B cell (primary cell): Measurements from ENCODE around the gene EXT2. TPM values are rescaled to one million over a fixed set of nuclear protein-coding genes. Genes with fewer than 3 reads are reported as not detected.

ENCODE experiments used
- ATAC-seq: fragments of 200-7000 bp; cut with Tn5 transposase; one replicate; pipeline ENCODE4 v1.10.0; 2021; ENCODE audit warnings: low read depth, mild to moderate bottlenecking, moderate number of reproducible peaks, moderate library complexity
- CTCF ChIA-PET: fragments of 350-600 bp; sonication (Branson Sonifier 250); formaldehyde crosslinking; loops from one replicate; lab custom pipeline; 2021; ENCODE audit warnings: antibody characterized with exemption, inconsistent platforms; lab: Charles Lee
- POLR2A ChIA-PET: fragments of 350-600 bp; sonication (Branson Sonifier 250); formaldehyde crosslinking; loops from one replicate; lab custom pipeline; 2021; ENCODE audit warnings: antibody characterized with exemption; lab: Charles Lee
- DNase-seq: peaks from one replicate; pipeline ENCODE4 v3.0.0; 2013
- H2AFZ ChIP-seq: 2 replicates; pipeline ENCODE4 v1.6.1; 2012; ENCODE audit warnings: mild to moderate bottlenecking, low read depth, low read length; ENCODE audit not compliant: insufficient read depth, poor library complexity, severe bottlenecking
- H3K27ac ChIP-seq, 2 donors: 1 replicate in 1 of 2; 2 replicates in 1 of 2; pipeline ENCODE4 v1.5.1; 2012 to 2013; ENCODE audit warnings: low read length in 2 of 2, mild to moderate bottlenecking in 2 of 2, moderate library complexity in 1 of 2
- H3K27me3 ChIP-seq, 4 experiments: fragments of 200-600 bp in 1 of 4; sonication (generic) in 1 of 4; replicated peaks in 1 of 4; 1 replicate in 2 of 4; 2 replicates in 2 of 4; pipeline versions ENCODE4 v1.6.1 to v1.7.0; 2013 to 2016; ENCODE audit warnings: low read length in 3 of 4, mild to moderate bottlenecking in 2 of 4, mixed read lengths in 1 of 4, moderate library complexity in 1 of 4; ENCODE audit not compliant: insufficient read depth in 4 of 4, control insufficient read depth in 3 of 4; ENCODE audit errors: control extremely low read depth in 1 of 4
- H3K36me3 ChIP-seq, 2 experiments: replicated peaks in 1 of 2; 1 replicate in 1 of 2; 2 replicates in 1 of 2; pipeline versions ENCODE4 v1.6.1 to v1.7.1; 2013; ENCODE audit warnings: low read length in 1 of 2; ENCODE audit not compliant: insufficient read depth in 2 of 2, control insufficient read depth in 1 of 2; ENCODE audit errors: control extremely low read depth in 1 of 2, extremely low read depth in 1 of 2
- H3K4me1 ChIP-seq, 2 donors: fragments of 200-600 bp in 1 of 2; sonication (generic) in 1 of 2; 1 replicate in 1 of 2; 2 replicates in 1 of 2; pipeline versions ENCODE4 v1.5.1 to v1.6.1; 2013 to 2017; ENCODE audit warnings: low read length in 2 of 2; ENCODE audit not compliant: control insufficient read depth in 2 of 2, insufficient read depth in 2 of 2
- H3K4me2 ChIP-seq: replicated peaks from 2 replicates; pipeline ENCODE3; 2012; ENCODE audit warnings: mild to moderate bottlenecking, low read depth, low read length; ENCODE audit not compliant: poor library complexity, severe bottlenecking
- H3K4me3 ChIP-seq, 5 experiments: fragments of 200-600 bp in 1 of 5; sonication (generic) in 1 of 5; 1 replicate in 3 of 5; 2 replicates in 2 of 5; pipeline versions ENCODE4 v1.5.1 to v1.7.0; 2011 to 2016; ENCODE audit warnings: low read length in 4 of 5, mild to moderate bottlenecking in 4 of 5, low read depth in 2 of 5, control low read depth in 1 of 5, moderate library complexity in 1 of 5; ENCODE audit not compliant: insufficient read depth in 1 of 5; ENCODE audit errors: control extremely low read depth in 1 of 5, extremely low read depth in 1 of 5
- H3K79me2 ChIP-seq: fragments of 200-600 bp; sonication (generic); one replicate; pipeline ENCODE4 v1.6.0; 2016; ENCODE audit warnings: low read length; ENCODE audit not compliant: control insufficient read depth, insufficient read depth
- H3K9ac ChIP-seq: fragments of 200-600 bp; sonication (generic); 2 replicates; pipeline ENCODE4 v1.6.1; 2017; ENCODE audit warnings: mild to moderate bottlenecking, low read length, moderate library complexity
- H3K9me3 ChIP-seq, 3 donors: one replicate each; pipeline versions ENCODE4 v1.6.1 to v1.7.1; 2013; ENCODE audit warnings: low read length in 2 of 3; ENCODE audit not compliant: control insufficient read depth in 2 of 3, insufficient read depth in 1 of 3; ENCODE audit errors: control extremely low read depth in 1 of 3
- H4K20me1 ChIP-seq: 2 replicates; pipeline ENCODE4 v1.6.0; 2012; ENCODE audit warnings: mild to moderate bottlenecking, low read length; ENCODE audit not compliant: insufficient read depth, control insufficient read depth, poor library complexity, severe bottlenecking
- H3K27ac Mint-ChIP-seq: one replicate; pipeline ENCODE4 v1.8.0; 2021; ENCODE audit warnings: mixed read lengths
- H3K27me3 Mint-ChIP-seq: one replicate; pipeline ENCODE4 v1.8.0; 2021; ENCODE audit warnings: mixed read lengths
- H3K4me1 Mint-ChIP-seq: one replicate; pipeline ENCODE4 v1.8.0; 2021; ENCODE audit warnings: mixed read lengths
- H3K4me3 Mint-ChIP-seq: one replicate; pipeline ENCODE4 v1.8.0; 2021; ENCODE audit warnings: mixed read lengths
- H3K9me3 Mint-ChIP-seq: one replicate; pipeline ENCODE4 v1.8.0; 2022; ENCODE audit warnings: mixed read lengths; ENCODE audit not compliant: insufficient read depth
- EZH2 ChIP-seq: IDR thresholded peaks from 2 replicates; pipeline ENCODE4 v1.6.1; 2012; ENCODE audit warnings: borderline replicate concordance, low read depth, mild to moderate bottlenecking, moderate library complexity, low read length; ENCODE audit not compliant: insufficient read depth, poor library complexity, severe bottlenecking
- WGBS: methylation state at CpG from one replicate; pipeline ENCODE4 v1.1.5; 2013; ENCODE audit warnings: missing lambda C conversion rate; ENCODE audit not compliant: insufficient coverage; 5-methylcytosine and 5-hydroxymethylcytosine counted together
- intact Hi-C: fragments of 100-400 bp; cut with micrococcal nuclease; formaldehyde crosslinking; loops from one replicate; pipeline ENCODE4 v1.10.0; 2022
- polyA plus RNA-seq: library from polyadenylated mRNA; depleted of rRNA; stranded (reverse); fragments of >200 nt; gene quantifications from 2 replicates; pipeline ENCODE4 v1.2.3, GENCODE V29; 2012
- total RNA-seq, 2 donors: library from RNA; stranded (reverse); fragments of 120-200 nt in 1 of 2; gene quantifications; 1 replicate in 1 of 2; 2 replicates in 1 of 2; pipeline versions ENCODE4 v1.2.3 to v1.2.4, GENCODE V29; 2013 to 2022
- TF ChIP-seq, protein P1 (sequence below): fragments of 200-600 bp; IDR thresholded peaks from one replicate; pipeline ENCODE4 v1.8.0; 2022; ENCODE audit warnings: antibody characterized with exemption, mild to moderate bottlenecking

EXT2 gene
- total and polyA plus RNA-seq, 2 donors (not counting 1 experiment from before 2014, with no cell fraction given), result 11.0 to 27.8 TPM

DNA sequence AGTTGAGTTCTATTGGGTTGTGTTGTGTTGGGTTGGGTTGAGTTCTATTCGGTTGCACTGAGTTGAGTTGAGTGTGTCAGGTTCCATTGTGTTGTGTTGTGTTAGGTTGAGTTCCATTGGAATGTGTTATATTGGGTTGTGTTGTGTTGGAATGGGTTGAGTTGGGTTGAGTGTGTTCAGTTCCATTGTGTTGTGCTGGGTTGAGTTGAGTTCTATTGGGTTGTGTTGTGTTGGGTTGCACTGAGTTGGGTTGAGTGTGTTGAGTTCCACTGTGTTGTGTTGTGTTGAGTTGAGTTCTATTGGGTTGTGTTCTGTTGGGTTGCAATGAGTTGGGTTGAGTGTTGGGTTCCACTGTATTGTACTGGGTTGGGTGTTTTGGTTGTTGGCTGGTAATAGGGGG lies 178.9 kb downstream of the EXT2 start:
- DNase-seq, result no peak
- TF ChIP-seq, protein P1, sequence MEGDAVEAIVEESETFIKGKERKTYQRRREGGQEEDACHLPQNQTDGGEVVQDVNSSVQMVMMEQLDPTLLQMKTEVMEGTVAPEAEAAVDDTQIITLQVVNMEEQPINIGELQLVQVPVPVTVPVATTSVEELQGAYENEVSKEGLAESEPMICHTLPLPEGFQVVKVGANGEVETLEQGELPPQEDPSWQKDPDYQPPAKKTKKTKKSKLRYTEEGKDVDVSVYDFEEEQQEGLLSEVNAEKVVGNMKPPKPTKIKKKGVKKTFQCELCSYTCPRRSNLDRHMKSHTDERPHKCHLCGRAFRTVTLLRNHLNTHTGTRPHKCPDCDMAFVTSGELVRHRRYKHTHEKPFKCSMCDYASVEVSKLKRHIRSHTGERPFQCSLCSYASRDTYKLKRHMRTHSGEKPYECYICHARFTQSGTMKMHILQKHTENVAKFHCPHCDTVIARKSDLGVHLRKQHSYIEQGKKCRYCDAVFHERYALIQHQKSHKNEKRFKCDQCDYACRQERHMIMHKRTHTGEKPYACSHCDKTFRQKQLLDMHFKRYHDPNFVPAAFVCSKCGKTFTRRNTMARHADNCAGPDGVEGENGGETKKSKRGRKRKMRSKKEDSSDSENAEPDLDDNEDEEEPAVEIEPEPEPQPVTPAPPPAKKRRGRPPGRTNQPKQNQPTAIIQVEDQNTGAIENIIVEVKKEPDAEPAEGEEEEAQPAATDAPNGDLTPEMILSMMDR, result no peak
- no peak for TF ChIP-seq EZH2
- Mint-ChIP-seq H3K9me3 (no peaks in the 10 kb centered on the region), H3K4me3 (no peak overlapping the region), H3K4me1 (no peaks in the 10 kb centered on the region), H3K27ac (no peak overlapping the region), H3K27me3 (peaks cover 13% of the 10 kb centered on the region)
- CTCF ChIA-PET, result no interaction called here
- Histone ChIP-seq H3K27me3 (peaks cover 0 to 3% (median 0%) of the 10 kb centered on the region in 4 experiments), H3K4me1 (no peaks in the 10 kb centered on the region), H3K27ac (no peak overlapping the region), H4K20me1 (no peaks in the 10 kb centered on the region), H2AFZ (no peak overlapping the region), H3K9ac (no peak overlapping the region), H3K36me3 (no peaks in the 10 kb centered on the region), H3K79me2 (no peaks in the 10 kb centered on the region), H3K4me2 (no peak overlapping the region), H3K9me3 (peaks cover 0 to 3% (median 0%) of the 10 kb centered on the region in 3 donors), H3K4me3 (no peak overlapping the region)
- intact Hi-C loops, result no loop called here
- POLR2A ChIA-PET, result no interaction called here
- no peak for ATAC-seq
- 100% methylated on average over 1 of the region's 1 CpG for WGBS

DNA sequence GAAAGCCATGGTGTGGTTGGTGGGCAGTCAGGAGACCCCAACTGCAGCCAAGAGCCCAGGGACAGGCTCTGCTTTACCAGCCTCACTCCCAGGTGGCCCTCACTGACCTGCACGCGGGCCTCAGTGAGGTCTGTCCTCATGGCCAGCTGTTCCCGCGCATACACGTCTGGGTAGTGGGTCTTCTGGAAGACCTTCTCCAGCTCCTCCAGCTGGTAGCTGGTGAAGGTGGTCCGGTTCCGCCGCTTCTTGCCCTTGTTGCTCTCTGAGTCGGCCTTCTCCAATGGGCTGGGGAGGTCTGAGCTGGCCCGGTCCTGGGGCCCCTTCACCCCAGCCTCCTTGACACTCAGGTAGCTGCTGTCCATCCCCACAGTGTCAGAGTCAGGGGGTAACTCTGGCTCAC lies 179.8 kb downstream of the EXT2 start:
- ChIA-PET CTCF (interaction anchor here (1.0 kb wide), 1 partner anchor 12 kb away, joined by 3 read pairs; no protein-coding TSS in a partner anchor), POLR2A (no interaction called here)
- Histone ChIP-seq H3K27me3 (peaks cover 0 to 3% (median 0%) of the 10 kb centered on the region in 4 experiments), H3K36me3 (no peaks in the 10 kb centered on the region), H2AFZ (no peak overlapping the region), H3K9ac (no peak overlapping the region), H3K79me2 (no peaks in the 10 kb centered on the region), H4K20me1 (no peaks in the 10 kb centered on the region), H3K27ac (no peak overlapping the region), H3K9me3 (peaks cover 0 to 3% (median 0%) of the 10 kb centered on the region in 3 donors), H3K4me3 (no peak overlapping the region), H3K4me2 (no peak overlapping the region), H3K4me1 (no peaks in the 10 kb centered on the region)
- intact Hi-C loops, result no loop called here
- H3K4me3 Mint-ChIP-seq, result no peak overlapping the region
- ATAC-seq (no peak), DNase-seq (no peak)
- no peak overlapping the region for H3K27ac Mint-ChIP-seq
- 85% methylated on average over 8 of the region's 10 CpGs for WGBS
- TF ChIP-seq, protein P1, result no peak
- no peak for TF ChIP-seq EZH2
- no peaks in the 10 kb centered on the region for H3K9me3 Mint-ChIP-seq
- peaks cover 17% of the 10 kb centered on the region for H3K27me3 Mint-ChIP-seq
- H3K4me1 Mint-ChIP-seq, result no peaks in the 10 kb centered on the region
